GM12872 (cell line): ENCODE data around the gene CDCP2.

Experiments
- TF ChIP-seq, protein P1 (sequence below): IDR thresholded peaks from 3 replicates; pipeline ENCODE4 v1.5.1; 2011; ENCODE audit warnings: low read depth, mild to moderate bottlenecking, low read length, moderate library complexity; ENCODE audit not compliant: insufficient read depth

CDCP2 gene

DNA sequence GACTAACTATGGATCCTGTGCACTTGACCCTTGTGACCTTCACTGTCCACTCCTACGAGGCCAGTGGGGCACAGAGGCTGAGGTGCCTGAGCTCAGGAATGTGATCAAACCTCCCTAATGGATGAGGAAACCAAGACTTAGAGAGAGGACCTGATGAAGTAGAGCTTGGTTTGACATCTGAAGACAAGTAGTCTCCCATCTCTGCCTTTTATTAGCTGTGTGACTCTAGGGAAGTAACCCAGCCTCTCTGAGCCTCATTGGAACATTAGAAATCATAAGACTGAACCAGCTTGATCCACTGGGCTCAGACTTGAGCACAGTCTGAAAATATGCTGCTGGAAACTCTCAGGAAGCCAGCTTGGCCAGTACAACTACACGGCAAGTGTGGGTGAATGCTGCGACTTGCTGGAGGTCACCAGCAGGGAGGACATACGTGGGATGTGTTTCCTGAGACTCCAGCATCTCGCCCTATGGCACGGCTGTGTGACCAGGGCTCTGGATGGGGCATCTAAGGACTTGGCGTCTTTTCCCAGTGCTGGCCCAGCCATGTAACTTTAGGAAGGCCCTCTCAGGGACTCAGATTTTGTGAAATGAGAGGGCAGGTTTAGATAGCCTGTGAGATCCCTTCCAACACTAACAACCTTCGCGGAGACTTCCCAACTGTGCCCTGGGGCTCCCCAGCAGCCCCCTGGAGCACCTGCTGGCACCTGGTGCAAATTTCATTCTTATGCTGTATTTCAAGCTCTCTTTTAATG lies 10.5 kb downstream of the CDCP2 start:
- TF ChIP-seq, protein P1, sequence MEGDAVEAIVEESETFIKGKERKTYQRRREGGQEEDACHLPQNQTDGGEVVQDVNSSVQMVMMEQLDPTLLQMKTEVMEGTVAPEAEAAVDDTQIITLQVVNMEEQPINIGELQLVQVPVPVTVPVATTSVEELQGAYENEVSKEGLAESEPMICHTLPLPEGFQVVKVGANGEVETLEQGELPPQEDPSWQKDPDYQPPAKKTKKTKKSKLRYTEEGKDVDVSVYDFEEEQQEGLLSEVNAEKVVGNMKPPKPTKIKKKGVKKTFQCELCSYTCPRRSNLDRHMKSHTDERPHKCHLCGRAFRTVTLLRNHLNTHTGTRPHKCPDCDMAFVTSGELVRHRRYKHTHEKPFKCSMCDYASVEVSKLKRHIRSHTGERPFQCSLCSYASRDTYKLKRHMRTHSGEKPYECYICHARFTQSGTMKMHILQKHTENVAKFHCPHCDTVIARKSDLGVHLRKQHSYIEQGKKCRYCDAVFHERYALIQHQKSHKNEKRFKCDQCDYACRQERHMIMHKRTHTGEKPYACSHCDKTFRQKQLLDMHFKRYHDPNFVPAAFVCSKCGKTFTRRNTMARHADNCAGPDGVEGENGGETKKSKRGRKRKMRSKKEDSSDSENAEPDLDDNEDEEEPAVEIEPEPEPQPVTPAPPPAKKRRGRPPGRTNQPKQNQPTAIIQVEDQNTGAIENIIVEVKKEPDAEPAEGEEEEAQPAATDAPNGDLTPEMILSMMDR = no peak

DNA sequence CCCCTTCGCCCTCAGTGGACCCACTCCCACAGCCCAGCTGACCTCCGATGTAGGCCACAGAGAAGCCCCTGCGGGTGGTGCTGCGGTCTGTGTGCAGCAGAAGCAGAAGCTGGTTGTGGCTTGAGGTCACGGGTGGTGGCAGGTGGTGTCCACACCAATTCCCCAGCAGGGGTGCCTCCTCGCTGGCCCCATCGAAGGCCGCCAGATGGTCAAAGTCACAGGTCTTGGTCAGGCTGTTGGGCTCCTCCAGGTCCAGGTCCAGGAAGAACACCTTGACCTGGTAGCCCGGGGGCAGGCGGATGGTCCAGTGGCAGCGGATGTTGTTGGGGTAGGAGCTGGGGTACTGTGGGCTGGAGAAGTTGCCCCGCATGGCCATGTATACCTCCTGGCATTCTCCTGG lies 13.1 kb downstream of the CDCP2 start:
- TF ChIP-seq, protein P1 = no peak

- TF ChIP-seq, protein P1 = no peak
Observed at GRCh38 chr1:54138994-54139393, 13.8 kb downstream of the CDCP2 start.

- TF ChIP-seq, protein P1 = no peak
Observed at GRCh38 chr1:54137534-54138061, 15.2 kb downstream of the CDCP2 start.

DNA sequence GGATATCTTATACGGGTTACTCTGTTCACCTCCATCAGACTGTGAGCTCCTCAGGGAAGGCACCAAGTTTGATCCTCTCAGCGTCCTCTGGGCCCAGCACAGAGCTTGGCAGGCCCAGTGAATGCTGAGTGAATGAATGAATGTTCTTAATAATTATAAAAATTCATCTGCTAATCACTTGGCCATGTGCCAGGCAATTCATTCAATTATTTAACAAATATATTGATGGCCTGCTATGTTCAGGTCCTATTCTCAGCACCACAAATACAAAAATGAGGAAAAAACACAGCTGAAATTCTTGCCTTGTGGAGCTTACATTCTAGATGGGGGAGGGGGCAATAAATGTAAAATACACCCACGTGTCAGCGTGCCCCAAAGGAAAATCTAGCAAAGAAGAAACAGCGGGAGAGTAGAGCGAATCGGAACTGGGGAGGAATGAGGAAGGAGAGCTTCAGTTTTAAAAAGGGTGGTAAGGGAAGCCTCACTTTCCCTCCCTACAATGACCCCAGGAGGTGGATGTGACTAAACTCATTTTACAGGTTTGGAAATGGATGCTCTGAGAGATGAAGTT lies 15.8 kb downstream of the CDCP2 start:
- TF ChIP-seq, protein P1 = no peak

DNA sequence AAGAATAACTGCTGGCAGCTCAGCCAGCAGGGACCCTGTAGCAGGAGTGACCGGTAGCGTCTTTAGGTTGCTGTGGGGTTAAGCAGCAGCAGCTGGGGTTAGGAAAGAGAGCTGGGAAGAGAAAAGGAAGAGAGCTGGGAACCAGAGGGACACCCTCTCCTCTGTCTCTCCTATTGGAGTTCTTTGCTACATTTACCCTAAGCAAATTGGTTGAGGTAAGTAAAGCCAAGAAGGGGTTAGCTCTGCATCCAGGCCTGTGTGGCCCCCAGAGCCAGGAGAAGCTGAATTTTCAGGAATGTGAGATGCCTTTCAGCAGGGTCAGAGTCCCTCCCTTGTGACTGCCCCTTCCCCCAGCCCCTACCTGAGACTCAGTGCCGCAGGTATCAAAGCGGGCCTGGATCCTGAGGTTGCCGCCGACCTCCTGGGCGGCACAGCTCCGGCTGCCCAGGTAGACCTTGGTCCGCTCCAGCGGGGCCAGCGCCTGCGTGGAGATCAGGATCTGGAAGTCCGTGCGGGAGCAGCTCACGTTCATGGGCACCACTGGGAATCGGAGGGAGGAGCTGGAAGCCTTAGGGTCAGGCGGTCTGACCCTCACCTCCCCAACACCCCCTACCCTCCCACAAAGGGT lies 16.4 kb downstream of the CDCP2 start:
- TF ChIP-seq, protein P1 = no peak

DNA sequence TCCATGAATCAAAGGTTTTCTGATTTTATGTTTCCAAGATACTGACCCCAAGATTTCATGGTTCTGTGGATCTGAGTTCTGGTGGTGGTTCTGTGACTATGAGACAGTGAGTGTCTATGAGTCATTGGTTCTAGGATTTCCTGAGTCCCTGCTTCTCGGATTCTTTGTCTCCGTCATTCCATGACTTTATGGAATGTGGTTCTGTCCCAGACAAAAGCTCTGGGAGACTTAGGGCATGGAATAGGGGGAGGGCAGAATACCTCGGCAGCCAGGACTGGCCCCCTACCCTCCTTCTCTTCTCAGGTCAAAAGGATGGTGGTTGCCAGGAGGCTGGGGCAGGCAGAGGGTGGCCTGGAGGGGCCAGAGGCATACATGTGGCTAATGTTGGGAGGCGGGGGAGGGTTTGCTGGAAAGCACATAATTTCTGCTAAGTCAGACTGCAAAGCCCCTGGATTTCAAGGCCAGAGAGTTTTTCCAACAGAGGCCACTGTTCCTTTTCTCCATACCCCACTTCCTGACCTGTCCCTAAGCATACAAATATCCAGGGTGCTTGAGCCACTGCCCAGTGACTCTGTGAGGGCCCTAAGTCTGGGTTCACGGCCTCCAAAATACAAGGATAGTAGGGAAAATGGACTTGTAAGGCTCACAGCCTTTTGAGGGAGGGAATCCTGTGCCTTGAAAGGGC lies 17.2 kb downstream of the CDCP2 start:
- TF ChIP-seq, protein P1 = no peak
